ENCODE data around the gene GOLIM4. TPM values are rescaled to one million over a fixed set of nuclear protein-coding genes. Genes with fewer than 3 reads are reported as not detected.

Gene GOLIM4
- total and polyA plus RNA-seq, 7 experiments from 2014 or later, result 0.43 to 5.5 (median 1.0) TPM; not detected in 2

- H3K36me3 Mint-ChIP-seq, result peaks cover 0 to 4% (median 0%) of the 10 kb centered on the region in 5 donors
- intact Hi-C loops (cut with micrococcal nuclease), result loop anchor here in 1 of 2 donors (10.0 kb wide), 1 partner anchor 358 kb away; the partner anchor contains the start of genes PDCD10 and SERPINI1
- Histone ChIP-seq H3K27ac (ENCODE audit: low read depth, low read length) (no peak overlapping the region), H3K27me3 (ENCODE audit: control insufficient read depth in 2 of 2, insufficient read depth in 2 of 2, low read length in 2 of 2) (no peaks in the 10 kb centered on the region), H3K36me3 (ENCODE audit: control insufficient read depth in 2 of 3, insufficient read depth in 3 of 3, low read length in 3 of 3) (no peaks in the 10 kb centered on the region), H3K4me1 (ENCODE audit: control insufficient read depth in 2 of 2, insufficient read depth in 2 of 2, low read length in 2 of 2) (no peaks in the 10 kb centered on the region), H3K4me3 (ENCODE audit: low read length) (no peak overlapping the region), H3K9me3 (ENCODE audit: control insufficient read depth in 2 of 3, low read length in 3 of 3) (no peaks in the 10 kb centered on the region)
- ChIA-PET POLR2A (no interaction called here), CTCF (no interaction called here)
- H3K4me1 Mint-ChIP-seq, result peaks cover 4 to 25% (median 15%) of the 10 kb centered on the region in 7 donors
- DNase-seq (no peak), ATAC-seq (no peak)
- H3K9me3 Mint-ChIP-seq, result peaks cover 0 to 2% (median 0%) of the 10 kb centered on the region in 11 donors
- H3K27me3 Mint-ChIP-seq, result peaks cover 46 to 62% (median 49%) of the 10 kb centered on the region in 5 donors
- H3K27ac Mint-ChIP-seq, result no peak overlapping the region
- H3K4me3 Mint-ChIP-seq, result no peak overlapping the region
Observed at GRCh38 chr3:168093229-168093628, 2.5 kb downstream of the GOLIM4 start.

GRCh38 chr3:168091941-168092340 is 3.8 kb downstream of the GOLIM4 start:
- peaks cover 0 to 4% (median 0%) of the 10 kb centered on the region in 5 donors for H3K36me3 Mint-ChIP-seq
- POLR2A ChIA-PET, result no interaction called here

GRCh38 chr3:168091302-168091858 is 4.3 kb downstream of the GOLIM4 start:
- no peak overlapping the region for H3K27ac ChIP-seq (ENCODE audit: low read depth, low read length)
- H3K36me3 ChIP-seq (ENCODE audit: control insufficient read depth in 2 of 3, insufficient read depth in 3 of 3, low read length in 3 of 3), result no peaks in the 10 kb centered on the region
- DNase-seq (no peak), ATAC-seq (no peak)
- H3K27me3 ChIP-seq (ENCODE audit: control insufficient read depth in 2 of 2, insufficient read depth in 2 of 2, low read length in 2 of 2), result no peaks in the 10 kb centered on the region
- Mint-ChIP-seq H3K27me3 (peaks cover 36 to 51% (median 40%) of the 10 kb centered on the region in 5 donors), H3K4me3 (no peak overlapping the region), H3K27ac (no peak overlapping the region), H3K36me3 (peaks cover 0 to 4% (median 0%) of the 10 kb centered on the region in 5 donors), H3K4me1 (peaks cover 4 to 25% (median 13%) of the 10 kb centered on the region in 7 donors), H3K9me3 (peaks cover 0 to 2% (median 0%) of the 10 kb centered on the region in 11 donors)
- H3K9me3 ChIP-seq (ENCODE audit: control insufficient read depth in 2 of 3, low read length in 3 of 3), result no peaks in the 10 kb centered on the region
- no peak overlapping the region for H3K4me3 ChIP-seq (ENCODE audit: low read length)
- no peaks in the 10 kb centered on the region for H3K4me1 ChIP-seq (ENCODE audit: control insufficient read depth in 2 of 2, insufficient read depth in 2 of 2, low read length in 2 of 2)
- intact Hi-C loops (cut with micrococcal nuclease), result loop anchor here in 1 of 2 donors (10.0 kb wide), 1 partner anchor 357 kb away; the partner anchor contains the start of genes PDCD10 and SERPINI1
- ChIA-PET CTCF (no interaction called here), POLR2A (no interaction called here)

More at GRCh38 chr3:168091941-168092340, 3.8 kb downstream of the GOLIM4 start:
- no peaks in the 10 kb centered on the region for H3K36me3 ChIP-seq (ENCODE audit: control insufficient read depth in 2 of 3, insufficient read depth in 3 of 3, low read length in 3 of 3)
- ATAC-seq, result no peak
- no peaks in the 10 kb centered on the region for H3K27me3 ChIP-seq (ENCODE audit: control insufficient read depth in 2 of 2, insufficient read depth in 2 of 2, low read length in 2 of 2)
- no peak for DNase-seq
- no peaks in the 10 kb centered on the region for H3K4me1 ChIP-seq (ENCODE audit: control insufficient read depth in 2 of 2, insufficient read depth in 2 of 2, low read length in 2 of 2)
- Mint-ChIP-seq H3K4me3 (no peak overlapping the region), H3K27ac (no peak overlapping the region), H3K27me3 (peaks cover 41 to 56% (median 44%) of the 10 kb centered on the region in 5 donors), H3K9me3 (peaks cover 0 to 2% (median 0%) of the 10 kb centered on the region in 11 donors), H3K4me1 (peaks cover 4 to 26% (median 15%) of the 10 kb centered on the region in 7 donors)
- intact Hi-C loops (cut with micrococcal nuclease), result loop anchor here in 1 of 2 donors (10.0 kb wide), 1 partner anchor 357 kb away; the partner anchor contains the start of genes PDCD10 and SERPINI1
- no peak overlapping the region for H3K27ac ChIP-seq (ENCODE audit: low read depth, low read length)
- no peak overlapping the region for H3K4me3 ChIP-seq (ENCODE audit: low read length)
- CTCF ChIA-PET, result no interaction called here
- no peaks in the 10 kb centered on the region for H3K9me3 ChIP-seq (ENCODE audit: control insufficient read depth in 2 of 3, low read length in 3 of 3)

GRCh38 chr3:168090306-168091085 is 5.2 kb downstream of the GOLIM4 start:
- H3K27me3 Mint-ChIP-seq, result peaks cover 32 to 48% (median 34%) of the 10 kb centered on the region in 5 donors
- no peaks in the 10 kb centered on the region for H3K36me3 Mint-ChIP-seq
- intact Hi-C loops (cut with micrococcal nuclease), result loop anchor here in 1 of 2 donors (10.0 kb wide), 1 partner anchor 356 kb away; the partner anchor contains the start of genes PDCD10 and SERPINI1
- CTCF ChIA-PET, result interaction anchor here (0.7 kb wide), 1 partner anchor 9 kb away, joined by 3 read pairs; no protein-coding TSS in a partner anchor
- H3K4me3 Mint-ChIP-seq, result no peak overlapping the region
- H3K27ac Mint-ChIP-seq, result no peak overlapping the region
- H3K4me1 Mint-ChIP-seq, result peaks cover 4 to 21% (median 9%) of the 10 kb centered on the region in 7 donors
- Histone ChIP-seq H3K4me3 (ENCODE audit: low read length) (no peak overlapping the region), H3K9me3 (ENCODE audit: control insufficient read depth in 2 of 3, low read length in 3 of 3) (no peaks in the 10 kb centered on the region), H3K4me1 (ENCODE audit: control insufficient read depth in 2 of 2, insufficient read depth in 2 of 2, low read length in 2 of 2) (no peaks in the 10 kb centered on the region), H3K36me3 (ENCODE audit: control insufficient read depth in 2 of 3, insufficient read depth in 3 of 3, low read length in 3 of 3) (no peaks in the 10 kb centered on the region), H3K27ac (ENCODE audit: low read depth, low read length) (no peak overlapping the region), H3K27me3 (ENCODE audit: control insufficient read depth in 2 of 2, insufficient read depth in 2 of 2, low read length in 2 of 2) (no peaks in the 10 kb centered on the region)
- POLR2A ChIA-PET, result no interaction called here
- peaks cover 0 to 2% (median 0%) of the 10 kb centered on the region in 11 donors for H3K9me3 Mint-ChIP-seq
- no peak for ATAC-seq
- DNase-seq, result no peak

GRCh38 chr3:168089179-168089771 is 6.4 kb downstream of the GOLIM4 start:
- ATAC-seq (no peak), DNase-seq (no peak)
- Mint-ChIP-seq H3K27me3 (peaks cover 27 to 40% (median 28%) of the 10 kb centered on the region in 5 donors), H3K9me3 (peaks cover 0 to 2% (median 0%) of the 10 kb centered on the region in 11 donors), H3K4me3 (peak overlapping the region in 1 of 10 donors; percentile 1), H3K4me1 (peaks cover 0 to 18% (median under 1%) of the 10 kb centered on the region in 7 donors), H3K36me3 (no peaks in the 10 kb centered on the region), H3K27ac (no peak overlapping the region)
- Histone ChIP-seq H3K9me3 (ENCODE audit: control insufficient read depth in 2 of 3, low read length in 3 of 3) (no peaks in the 10 kb centered on the region), H3K36me3 (ENCODE audit: control insufficient read depth in 2 of 3, insufficient read depth in 3 of 3, low read length in 3 of 3) (no peaks in the 10 kb centered on the region), H3K4me3 (ENCODE audit: low read length) (no peak overlapping the region), H3K27ac (ENCODE audit: low read depth, low read length) (no peak overlapping the region), H3K27me3 (ENCODE audit: control insufficient read depth in 2 of 2, insufficient read depth in 2 of 2, low read length in 2 of 2) (no peaks in the 10 kb centered on the region), H3K4me1 (ENCODE audit: control insufficient read depth in 2 of 2, insufficient read depth in 2 of 2, low read length in 2 of 2) (no peaks in the 10 kb centered on the region)
- CTCF ChIA-PET, result no interaction called here
- POLR2A ChIA-PET, result no interaction called here
- intact Hi-C loops (cut with micrococcal nuclease), result no loop called here

- CTCF ChIA-PET, result no interaction called here
- peaks cover 0 to 14% (median 0%) of the 10 kb centered on the region in 7 donors for H3K4me1 Mint-ChIP-seq
- intact Hi-C loops (cut with micrococcal nuclease), result no loop called here
- no peaks in the 10 kb centered on the region for H3K36me3 Mint-ChIP-seq
- H3K4me1 ChIP-seq (ENCODE audit: control insufficient read depth in 2 of 2, insufficient read depth in 2 of 2, low read length in 2 of 2), result no peaks in the 10 kb centered on the region
- H3K27me3 Mint-ChIP-seq, result peaks cover 19 to 30% (median 24%) of the 10 kb centered on the region in 5 donors
- H3K9me3 Mint-ChIP-seq, result peaks cover 0 to 2% (median 0%) of the 10 kb centered on the region in 11 donors
- POLR2A ChIA-PET, result no interaction called here
- H3K4me3 Mint-ChIP-seq, result no peak overlapping the region
- no peaks in the 10 kb centered on the region for H3K36me3 ChIP-seq (ENCODE audit: control insufficient read depth in 2 of 3, insufficient read depth in 3 of 3, low read length in 3 of 3)
- H3K9me3 ChIP-seq (ENCODE audit: control insufficient read depth in 2 of 3, low read length in 3 of 3), result no peaks in the 10 kb centered on the region
- no peak overlapping the region for H3K27ac Mint-ChIP-seq
- H3K27me3 ChIP-seq (ENCODE audit: control insufficient read depth in 2 of 2, insufficient read depth in 2 of 2, low read length in 2 of 2), result no peaks in the 10 kb centered on the region
- H3K27ac ChIP-seq (ENCODE audit: low read depth, low read length), result no peak overlapping the region
- DNase-seq, result no peak
- ATAC-seq, result no peak
- H3K4me3 ChIP-seq (ENCODE audit: low read length), result no peak overlapping the region
Observed at GRCh38 chr3:168088106-168088720, 7.5 kb downstream of the GOLIM4 start.

Measured in naive thymus-derived CD4-positive, alpha-beta T cell (primary cell).